CD4-positive, alpha-beta memory T cell (primary cell): ENCODE measurements around the gene LZIC. TPM values are rescaled to one million over a fixed set of nuclear protein-coding genes. Genes with fewer than 3 reads are reported as not detected.
"Not testable (repeated sequence)": the region's sequence is repeated elsewhere in the genome, so short reads cannot be mapped to it uniquely, and the experiment has no call there.

ENCODE experiments used
- CTCF ChIA-PET: fragments of 350-600 bp; sonication (Branson Sonifier 250); formaldehyde crosslinking; loops from one replicate; lab custom pipeline; 2021; ENCODE audit warnings: inconsistent platforms; ENCODE audit not compliant: partially characterized antibody; lab: Charles Lee
- POLR2A ChIA-PET: fragments of 350-600 bp; sonication (Branson Sonifier 250); formaldehyde crosslinking; loops from one replicate; lab custom pipeline; 2021; ENCODE audit not compliant: partially characterized antibody; lab: Charles Lee
- DNase-seq, 5 donors: peaks; one replicate each; pipeline versions ENCODE4 v3.0.0 to v3.0.0-alpha.2; 2020 to 2022; ENCODE audit warnings: mixed read lengths in 1 of 5
- H3K27ac ChIP-seq: one replicate; pipeline ENCODE4 v1.7.0; 2013; ENCODE audit warnings: low read depth, low read length
- H3K27me3 ChIP-seq: 2 replicates; pipeline ENCODE4 v1.7.0; 2013; ENCODE audit warnings: mild to moderate bottlenecking, low read length, moderate library complexity; ENCODE audit not compliant: insufficient read depth
- H3K36me3 ChIP-seq: 2 replicates; pipeline ENCODE4 v1.7.0; 2013; ENCODE audit warnings: mild to moderate bottlenecking, low read length, moderate library complexity; ENCODE audit not compliant: insufficient read depth
- H3K4me1 ChIP-seq: 2 replicates; pipeline ENCODE4 v1.7.0; 2013; ENCODE audit warnings: mild to moderate bottlenecking, low read length, moderate library complexity; ENCODE audit not compliant: insufficient read depth
- H3K4me3 ChIP-seq, 2 donors: one replicate each; pipeline ENCODE4 v1.7.0; 2013; ENCODE audit warnings: low read length in 2 of 2, mild to moderate bottlenecking in 1 of 2
- H3K9me3 ChIP-seq, 2 donors: one replicate each; pipeline ENCODE4 v1.7.0; 2013; ENCODE audit warnings: low read length in 2 of 2, control low read depth in 1 of 2; ENCODE audit not compliant: control insufficient read depth in 1 of 2
- H3K27ac Mint-ChIP-seq, 7 donors: one replicate each; pipeline ENCODE4 v1.8.0; 2020 to 2021; ENCODE audit warnings: mixed read lengths in 7 of 7, mild to moderate bottlenecking in 6 of 7, inconsistent platforms in 3 of 7, moderate library complexity in 3 of 7
- H3K27me3 Mint-ChIP-seq, 2 donors: one replicate each; pipeline ENCODE4 v1.8.0; 2020 to 2021; ENCODE audit warnings: mixed read lengths in 2 of 2
- H3K36me3 Mint-ChIP-seq, 2 donors: one replicate each; pipeline ENCODE4 v1.8.0; 2020 to 2021; ENCODE audit warnings: mixed read lengths in 2 of 2, inconsistent platforms in 1 of 2, mild to moderate bottlenecking in 1 of 2
- H3K4me1 Mint-ChIP-seq, 4 donors: one replicate each; pipeline ENCODE4 v1.8.0; 2020 to 2021; ENCODE audit warnings: mixed read lengths in 4 of 4, mild to moderate bottlenecking in 1 of 4
- H3K4me3 Mint-ChIP-seq, 8 donors: one replicate each; pipeline ENCODE4 v1.8.0; 2020 to 2021; ENCODE audit warnings: mixed read lengths in 8 of 8, mild to moderate bottlenecking in 7 of 8, moderate library complexity in 6 of 8, inconsistent platforms in 3 of 8
- H3K9me3 Mint-ChIP-seq, 8 donors: one replicate each; pipeline ENCODE4 v1.8.0; 2020 to 2021; ENCODE audit warnings: mixed read lengths in 8 of 8, mild to moderate bottlenecking in 5 of 8, inconsistent platforms in 3 of 8, moderate library complexity in 1 of 8
- intact Hi-C: fragments of 100-400 bp; cut with micrococcal nuclease; formaldehyde crosslinking; loops from one replicate; pipeline ENCODE4 v1.15.1; 2023
- polyA plus RNA-seq, 2 donors: library from polyadenylated mRNA; unstranded; fragments of 300-500 nt; fragmentation: Illumina TruSeq; gene quantifications; one replicate each; pipeline ENCODE4 v1.2.3, GENCODE V29; 2021
- total RNA-seq, 2 experiments: library from RNA; stranded (reverse); gene quantifications; one replicate each; pipeline ENCODE4 v1.2.3, GENCODE V29; 2021

Gene LZIC
- total and polyA plus RNA-seq, 4 experiments from 2014 or later = 25.7 to 39.3 (median 34.4) TPM

- Mint-ChIP-seq H3K4me1 (peaks cover 0 to 1% (median 0%) of the 10 kb centered on the region in 4 donors), H3K4me3 (no peak overlapping the region), H3K9me3 (no peaks in the 10 kb centered on the region), H3K36me3 (peaks cover 14 to 26% of the 10 kb centered on the region in 2 donors), H3K27me3 (no peaks in the 10 kb centered on the region), H3K27ac (no peak overlapping the region)
- Histone ChIP-seq H3K4me1 (no peaks in the 10 kb centered on the region), H3K36me3 (peaks cover 3% of the 10 kb centered on the region), H3K27ac (no peak overlapping the region), H3K9me3 (no peaks in the 10 kb centered on the region), H3K4me3 (no peak overlapping the region), H3K27me3 (no peaks in the 10 kb centered on the region)
- POLR2A ChIA-PET = no interaction called here
- intact Hi-C loops = no loop called here
- CTCF ChIA-PET = no interaction called here
- DNase-seq = no peak
Measured at GRCh38 chr1:9927259-9927658, 15.9 kb downstream of the LZIC start.

- intact Hi-C loops = no loop called here
- H3K4me3 ChIP-seq = no peak overlapping the region
- Mint-ChIP-seq H3K9me3 (no peaks in the 10 kb centered on the region), H3K4me1 (peaks cover 0 to 1% (median 0%) of the 10 kb centered on the region in 4 donors), H3K36me3 (peaks cover 2 to 4% of the 10 kb centered on the region in 2 donors), H3K4me3 (no peak overlapping the region), H3K27ac (no peak overlapping the region), H3K27me3 (no peaks in the 10 kb centered on the region)
- no peaks in the 10 kb centered on the region for H3K36me3 ChIP-seq
- H3K4me1 ChIP-seq = no peaks in the 10 kb centered on the region
- no peak for DNase-seq
- H3K9me3 ChIP-seq = no peaks in the 10 kb centered on the region
- ChIA-PET POLR2A (no interaction called here), CTCF (no interaction called here)
- no peaks in the 10 kb centered on the region for H3K27me3 ChIP-seq
- no peak overlapping the region for H3K27ac ChIP-seq
Measured at GRCh38 chr1:9922342-9922741, 20.8 kb downstream of the LZIC start.

GRCh38 chr1:9920606-9921005 is 22.6 kb downstream of the LZIC start:
- POLR2A ChIA-PET = no interaction called here
- no peaks in the 10 kb centered on the region for H3K36me3 ChIP-seq
- H3K4me3 ChIP-seq = no peak overlapping the region
- Mint-ChIP-seq H3K27ac (peak overlapping the region in 2 of 7 donors; percentile 83 to 86), H3K4me1 (no peaks in the 10 kb centered on the region), H3K36me3 (no peaks in the 10 kb centered on the region), H3K4me3 (no peak overlapping the region), H3K9me3 (no peaks in the 10 kb centered on the region), H3K27me3 (no peaks in the 10 kb centered on the region)
- intact Hi-C loops = no loop called here
- H3K27me3 ChIP-seq = no peaks in the 10 kb centered on the region
- H3K9me3 ChIP-seq = no peaks in the 10 kb centered on the region
- no peaks in the 10 kb centered on the region for H3K4me1 ChIP-seq
- H3K27ac ChIP-seq = no peak overlapping the region
- CTCF ChIA-PET = no interaction called here
- no peak for DNase-seq

GRCh38 chr1:9917901-9918300 is 25.3 kb downstream of the LZIC start:
- no peaks in the 10 kb centered on the region for H3K9me3 ChIP-seq
- H3K27me3 ChIP-seq = no peaks in the 10 kb centered on the region
- no peak overlapping the region for H3K4me3 ChIP-seq
- CTCF ChIA-PET = interaction anchor here (1.3 kb wide), 1 partner anchor 33 kb away, joined by 4 read pairs; no protein-coding TSS in a partner anchor
- H3K27ac ChIP-seq = no peak overlapping the region
- Mint-ChIP-seq H3K36me3 (no peaks in the 10 kb centered on the region), H3K27ac (no peak overlapping the region), H3K4me3 (no peak overlapping the region), H3K4me1 (peaks cover 0 to 1% (median 0%) of the 10 kb centered on the region in 4 donors), H3K27me3 (no peaks in the 10 kb centered on the region), H3K9me3 (no peaks in the 10 kb centered on the region)
- POLR2A ChIA-PET = no interaction called here
- no peaks in the 10 kb centered on the region for H3K36me3 ChIP-seq
- intact Hi-C loops = no loop called here
- no peaks in the 10 kb centered on the region for H3K4me1 ChIP-seq
- DNase-seq = no peak

GRCh38 chr1:9917495-9917894 is 25.7 kb downstream of the LZIC start:
- H3K4me1 Mint-ChIP-seq, H3K9me3 Mint-ChIP-seq, POLR2A ChIA-PET, H3K27ac ChIP-seq, intact Hi-C loops, DNase-seq, H3K36me3 Mint-ChIP-seq, H3K4me1 ChIP-seq, H3K36me3 ChIP-seq, H3K4me3 Mint-ChIP-seq, H3K9me3 ChIP-seq, H3K27me3 ChIP-seq, H3K27me3 Mint-ChIP-seq, H3K4me3 ChIP-seq, H3K27ac Mint-ChIP-seq: not testable (repeated sequence)
- CTCF ChIA-PET = interaction anchor here (1.3 kb wide), 1 partner anchor 33 kb away, joined by 4 read pairs; no protein-coding TSS in a partner anchor

- Mint-ChIP-seq H3K4me3 (no peak overlapping the region), H3K27me3 (no peaks in the 10 kb centered on the region), H3K27ac (no peak overlapping the region), H3K4me1 (peaks cover 4 to 12% (median 6%) of the 10 kb centered on the region in 4 donors), H3K36me3 (no peaks in the 10 kb centered on the region), H3K9me3 (no peaks in the 10 kb centered on the region)
- no peak overlapping the region for H3K4me3 ChIP-seq
- POLR2A ChIA-PET = interaction anchor here (0.7 kb wide), 1 partner anchor 14 kb away, joined by 3 read pairs; no protein-coding TSS in a partner anchor
- H3K27me3 ChIP-seq = no peaks in the 10 kb centered on the region
- H3K27ac ChIP-seq = no peak overlapping the region
- intact Hi-C loops = no loop called here
- H3K9me3 ChIP-seq = no peaks in the 10 kb centered on the region
- DNase-seq = no peak
- H3K36me3 ChIP-seq = no peaks in the 10 kb centered on the region
- H3K4me1 ChIP-seq = peaks cover 1% of the 10 kb centered on the region
- CTCF ChIA-PET = interaction anchor here (1.0 to 1.3 kb wide), 2 partner anchors 25 to 294 kb away, joined by 3 to 4 read pairs; partner anchors contain the start of gene KIF1B
Measured at GRCh38 chr1:9916452-9916851, 26.7 kb downstream of the LZIC start.

- Histone ChIP-seq H3K27me3 (no peaks in the 10 kb centered on the region), H3K36me3 (no peaks in the 10 kb centered on the region), H3K4me1 (peaks cover 6% of the 10 kb centered on the region), H3K4me3 (no peak overlapping the region), H3K9me3 (no peaks in the 10 kb centered on the region), H3K27ac (no peak overlapping the region)
- Mint-ChIP-seq H3K4me3 (no peak overlapping the region), H3K4me1 (peaks cover 9 to 22% (median 15%) of the 10 kb centered on the region in 4 donors), H3K27ac (peak overlapping the region in 2 of 7 donors; percentile 13 to 42), H3K27me3 (no peaks in the 10 kb centered on the region), H3K9me3 (no peaks in the 10 kb centered on the region), H3K36me3 (peaks cover 0 to 4% of the 10 kb centered on the region in 2 donors)
- intact Hi-C loops = loop anchor here (5.0 kb wide), 1 partner anchor 558 kb away; the partner anchor contains the start of genes DFFA and PEX14
- ChIA-PET POLR2A (no interaction called here), CTCF (interaction anchor here (0.7 to 1.2 kb wide), 3 partner anchors 10 to 46 kb away, joined by 3 read pairs; no protein-coding TSS in a partner anchor)
- DNase-seq = no peak
Measured at GRCh38 chr1:9914610-9914937, 28.6 kb downstream of the LZIC start.
